GM23248 (cell line): ENCODE measurements around the gene FOXQ1. TPM values are rescaled to one million over a fixed set of nuclear protein-coding genes. Genes with fewer than 3 reads are reported as not detected.

Experiments
- DNase-seq: peaks from one replicate; pipeline ENCODE4 v3.0.0-alpha.2; 2015
- H2AFZ ChIP-seq: fragments of 200-600 bp; sonication (generic); 2 replicates; pipeline ENCODE4 v1.6.1; 2016; ENCODE audit warnings: antibody characterized with exemption
- H3F3A ChIP-seq: fragments of 200-600 bp; sonication (generic); 2 replicates; pipeline ENCODE4 v1.6.1; 2016; ENCODE audit warnings: mild to moderate bottlenecking, antibody characterized with exemption, mixed run types; ENCODE audit not compliant: insufficient read depth
- H3K27ac ChIP-seq: fragments of 200-600 bp; sonication (generic); 2 replicates; pipeline ENCODE4 v1.5.1; 2016; ENCODE audit warnings: mild to moderate bottlenecking
- H3K27me3 ChIP-seq: fragments of 200-600 bp; sonication (generic); replicated peaks from 2 replicates; pipeline ENCODE4 v1.6.1; 2016; ENCODE audit warnings: mild to moderate bottlenecking; ENCODE audit not compliant: insufficient read depth
- H3K36me3 ChIP-seq: fragments of 200-600 bp; sonication (generic); 2 replicates; pipeline ENCODE4 v1.6.1; 2016; ENCODE audit warnings: low read depth, mild to moderate bottlenecking
- H3K4me1 ChIP-seq: fragments of 200-600 bp; sonication (generic); 2 replicates; pipeline ENCODE4 v1.6.1; 2016; ENCODE audit warnings: mild to moderate bottlenecking; ENCODE audit not compliant: insufficient read depth
- H3K4me2 ChIP-seq: fragments of 200-600 bp; sonication (generic); one replicate; pipeline ENCODE4 v1.6.1; 2016; ENCODE audit warnings: mild to moderate bottlenecking; ENCODE audit not compliant: unreplicated experiment
- H3K4me3 ChIP-seq: fragments of 200-600 bp; sonication (generic); 2 replicates; pipeline ENCODE4 v1.5.1; 2016; ENCODE audit warnings: mild to moderate bottlenecking
- H3K79me2 ChIP-seq: fragments of 200-600 bp; sonication (generic); 2 replicates; pipeline ENCODE4 v1.6.1; 2016; ENCODE audit warnings: mild to moderate bottlenecking; ENCODE audit not compliant: insufficient read depth
- H3K9ac ChIP-seq: fragments of 200-600 bp; sonication (generic); 2 replicates; pipeline ENCODE4 v1.6.1; 2016; ENCODE audit warnings: mild to moderate bottlenecking
- H3K9me2 ChIP-seq: fragments of 200-600 bp; sonication (generic); 2 replicates; pipeline ENCODE4 v1.6.1; 2016; ENCODE audit warnings: mixed run types, mild to moderate bottlenecking, moderate library complexity; ENCODE audit not compliant: insufficient read depth
- H3K9me3 ChIP-seq: fragments of 200-600 bp; sonication (generic); one replicate; pipeline ENCODE4 v1.6.1; 2017; ENCODE audit warnings: low read depth
- H4K20me1 ChIP-seq: fragments of 200-600 bp; sonication (generic); 2 replicates; pipeline ENCODE4 v1.6.0; 2016; ENCODE audit not compliant: insufficient read depth
- EZH2 ChIP-seq: fragments of 200-600 bp; sonication (generic); IDR thresholded peaks from 2 replicates; pipeline ENCODE4 v1.6.1; 2018; ENCODE audit warnings: antibody characterized with exemption, mild to moderate bottlenecking; ENCODE audit not compliant: insufficient read depth, poor library complexity, severe bottlenecking
- EZH2phosphoT487 ChIP-seq: fragments of 200-600 bp; sonication (generic); IDR thresholded peaks from 2 replicates; pipeline ENCODE4 v1.6.1; 2018; ENCODE audit warnings: antibody characterized with exemption, moderate library complexity, mild to moderate bottlenecking, low read depth; ENCODE audit not compliant: insufficient read depth
- WGBS, 2 experiments: methylation state at CpG; one replicate each; pipeline ENCODE4 v1.1.6; 2015 to 2017; ENCODE audit warnings: low lambda C conversion rate in 2 of 2, low coverage in 1 of 2; ENCODE audit errors: missing lambda C conversion rate in 2 of 2; 5-methylcytosine and 5-hydroxymethylcytosine counted together
- in situ Hi-C: fragments of 300-500 bp; cut with MboI; formaldehyde crosslinking; loops from 2 replicates; pipeline ENCODE4 v1.15.0; 2020
- polyA plus RNA-seq: library from polyadenylated mRNA; unstranded; fragments of >200 nt; fragmentation: Nextera tagmentation; extraction: Ambion mirVana; gene quantifications from 2 replicates; pipeline ENCODE4 v1.2.1, GENCODE V29; 2016
- total RNA-seq: library from RNA; depleted of rRNA; stranded (reverse); fragments of >200 nt; shearing (Covaris generic); gene quantifications from 2 replicates; pipeline ENCODE4 v1.2.3, GENCODE V29; 2014

The FOXQ1 gene
- total and polyA plus RNA-seq, 2 experiments from 2014 or later: under 0.01 TPM; not detected in 1

- Histone ChIP-seq H3K4me1 (no peaks in the 10 kb centered on the region), H3K27ac (no peak overlapping the region), H3K4me3 (peak overlapping the region; percentile 73), H3K9me3 (no peaks in the 10 kb centered on the region), H2AFZ (peak overlapping the region; percentile 70), H3K79me2 (no peaks in the 10 kb centered on the region), H3K9me2 (no peaks in the 10 kb centered on the region), H4K20me1 (no peaks in the 10 kb centered on the region), H3F3A (peaks cover 4% of the 10 kb centered on the region; the same call in 1 of the 2 replicates), H3K36me3 (no peaks in the 10 kb centered on the region), H3K9ac (no peak overlapping the region), H3K4me2 (peak overlapping the region; percentile 93), H3K27me3 (peaks cover 31% of the 10 kb centered on the region)
- in situ Hi-C loops: no loop called here
- 13 to 15% methylated on average over 43 of the region's 43 CpGs for WGBS, 2 experiments
- DNase-seq: peak; percentile 46
- TF ChIP-seq EZH2phosphoT487: no peak
- TF ChIP-seq EZH2: no peak
Measured at GRCh38 chr6:1310628-1311399, 1.1 kb upstream of the FOXQ1 start.

GRCh38 chr6:1312203-1312472 lies 240 bp downstream of the FOXQ1 start:
- Histone ChIP-seq H3K9me2 (no peaks in the 10 kb centered on the region), H4K20me1 (no peaks in the 10 kb centered on the region), H2AFZ (peak overlapping the region; percentile 70), H3K9me3 (no peaks in the 10 kb centered on the region), H3K27me3 (peaks cover 35% of the 10 kb centered on the region), H3K4me1 (no peaks in the 10 kb centered on the region), H3F3A (peaks cover 4% of the 10 kb centered on the region; the same call in 1 of the 2 replicates), H3K36me3 (no peaks in the 10 kb centered on the region), H3K27ac (no peak overlapping the region), H3K4me2 (peak overlapping the region; percentile 93), H3K4me3 (peak overlapping the region; percentile 73), H3K9ac (no peak overlapping the region), H3K79me2 (no peaks in the 10 kb centered on the region)
- no peak for TF ChIP-seq EZH2phosphoT487
- no peak for TF ChIP-seq EZH2
- DNase-seq: no peak
- in situ Hi-C loops: no loop called here
- 1% methylated on average over 23 to 25 of the region's 25 CpGs for WGBS, 2 experiments

- H3K9ac ChIP-seq: no peak overlapping the region
- no peak for TF ChIP-seq EZH2phosphoT487
- peak; percentile 41 for TF ChIP-seq EZH2
- H3F3A ChIP-seq: peaks cover 4% of the 10 kb centered on the region; the same call in 1 of the 2 replicates
- in situ Hi-C loops: no loop called here
- H3K79me2 ChIP-seq: no peaks in the 10 kb centered on the region
- no peak overlapping the region for H3K27ac ChIP-seq
- DNase-seq: peak; percentile 42
- no peaks in the 10 kb centered on the region for H3K36me3 ChIP-seq
- no peaks in the 10 kb centered on the region for H4K20me1 ChIP-seq
- H3K4me3 ChIP-seq: peak overlapping the region; percentile 73
- H3K9me2 ChIP-seq: no peaks in the 10 kb centered on the region
- no peaks in the 10 kb centered on the region for H3K9me3 ChIP-seq
- whole genome bisulfite sequencing, 2 experiments: 2% methylated on average over 52 to 70 of the region's 109 CpGs
- H2AFZ ChIP-seq: peak overlapping the region; percentile 70
- H3K4me2 ChIP-seq: peak overlapping the region; percentile 93
- no peaks in the 10 kb centered on the region for H3K4me1 ChIP-seq
- peaks cover 35% of the 10 kb centered on the region for H3K27me3 ChIP-seq
Measured at GRCh38 chr6:1312473-1313367, 822 bp downstream of the FOXQ1 start.

- Histone ChIP-seq H3K9me3 (no peaks in the 10 kb centered on the region), H3F3A (peaks cover 4% of the 10 kb centered on the region; the same call in 1 of the 2 replicates), H3K27me3 (peaks cover 35% of the 10 kb centered on the region), H3K79me2 (no peaks in the 10 kb centered on the region), H3K36me3 (no peaks in the 10 kb centered on the region), H2AFZ (no peak overlapping the region), H3K9ac (no peak overlapping the region), H3K4me2 (no peak overlapping the region), H3K27ac (no peak overlapping the region), H3K4me3 (no peak overlapping the region), H3K4me1 (no peaks in the 10 kb centered on the region), H4K20me1 (no peaks in the 10 kb centered on the region), H3K9me2 (no peaks in the 10 kb centered on the region)
- no peak for TF ChIP-seq EZH2
- no peak for TF ChIP-seq EZH2phosphoT487
- in situ Hi-C loops: no loop called here
- WGBS, 2 experiments: 2 to 6% methylated on average over 36 to 38 of the region's 64 CpGs
- peak; percentile 30 for DNase-seq
Measured at GRCh38 chr6:1313384-1313766, 1.5 kb downstream of the FOXQ1 start.
